ENCODE data around the gene CNN1.
"Not testable (repeated sequence)": the region's sequence is repeated elsewhere in the genome, so short reads cannot be mapped to it uniquely, and the experiment has no call there.

Gene CNN1

GRCh38 chr19:11565649-11565980, 27.0 kb downstream of the CNN1 start:
- H3K4me1 ChIP-seq (ENCODE audit: control insufficient read depth, insufficient read depth, low read length); H3K27ac ChIP-seq (ENCODE audit: low read length); H3K36me3 ChIP-seq (ENCODE audit: control insufficient read depth, insufficient read depth, low read length); H3K4me3 ChIP-seq (ENCODE audit: low read length); DNase-seq (ENCODE audit: low read depth, low spot score); H3K9me3 ChIP-seq (ENCODE audit: control insufficient read depth, insufficient read depth, low read length); H3K27me3 ChIP-seq (ENCODE audit: control insufficient read depth, insufficient read depth, low read length): not testable (repeated sequence)
- WGBS (ENCODE audit: insufficient coverage, insufficient read length) = no CpG with 5 or more reads among the region's 5 CpGs

- H3K27me3 ChIP-seq (ENCODE audit: control insufficient read depth, insufficient read depth, low read length) = no peaks in the 10 kb centered on the region
- H3K4me1 ChIP-seq (ENCODE audit: control insufficient read depth, insufficient read depth, low read length) = no peaks in the 10 kb centered on the region
- peaks cover 2% of the 10 kb centered on the region; the same call in 1 of the 2 replicates for H3K36me3 ChIP-seq (ENCODE audit: control insufficient read depth, insufficient read depth, low read length)
- H3K9me3 ChIP-seq (ENCODE audit: control insufficient read depth, insufficient read depth, low read length) = no peaks in the 10 kb centered on the region
- H3K27ac ChIP-seq (ENCODE audit: low read length) = no peak overlapping the region
- WGBS (ENCODE audit: insufficient coverage, insufficient read length) = no CpG with 5 or more reads among the region's 2 CpGs
- no peak overlapping the region for H3K4me3 ChIP-seq (ENCODE audit: low read length)
- DNase-seq (ENCODE audit: low read depth, low spot score) = no peak
Measured at GRCh38 chr19:11566164-11566563, 27.5 kb downstream of the CNN1 start.

- DNase-seq (ENCODE audit: low read depth, low spot score) = no peak
- Histone ChIP-seq H3K9me3 (ENCODE audit: control insufficient read depth, insufficient read depth, low read length) (no peaks in the 10 kb centered on the region), H3K36me3 (ENCODE audit: control insufficient read depth, insufficient read depth, low read length) (peaks cover 2% of the 10 kb centered on the region; the same call in 1 of the 2 replicates), H3K4me3 (ENCODE audit: low read length) (no peak overlapping the region), H3K27me3 (ENCODE audit: control insufficient read depth, insufficient read depth, low read length) (no peaks in the 10 kb centered on the region), H3K27ac (ENCODE audit: low read length) (no peak overlapping the region), H3K4me1 (ENCODE audit: control insufficient read depth, insufficient read depth, low read length) (no peaks in the 10 kb centered on the region)
- no CpG with 5 or more reads among the region's 5 CpGs for WGBS (ENCODE audit: insufficient coverage, insufficient read length)
Measured at GRCh38 chr19:11570039-11570462, 31.4 kb downstream of the CNN1 start.

- H3K4me3 ChIP-seq (ENCODE audit: low read length); H3K9me3 ChIP-seq (ENCODE audit: control insufficient read depth, insufficient read depth, low read length); H3K27ac ChIP-seq (ENCODE audit: low read length); H3K4me1 ChIP-seq (ENCODE audit: control insufficient read depth, insufficient read depth, low read length); H3K36me3 ChIP-seq (ENCODE audit: control insufficient read depth, insufficient read depth, low read length); H3K27me3 ChIP-seq (ENCODE audit: control insufficient read depth, insufficient read depth, low read length); DNase-seq (ENCODE audit: low read depth, low spot score): not testable (repeated sequence)
- WGBS (ENCODE audit: insufficient coverage, insufficient read length) = no CpG with 5 or more reads among the region's 6 CpGs
Measured at GRCh38 chr19:11573354-11573753, 34.7 kb downstream of the CNN1 start.

- H3K27me3 ChIP-seq (ENCODE audit: control insufficient read depth, insufficient read depth, low read length); DNase-seq (ENCODE audit: low read depth, low spot score); H3K27ac ChIP-seq (ENCODE audit: low read length); H3K36me3 ChIP-seq (ENCODE audit: control insufficient read depth, insufficient read depth, low read length); H3K4me3 ChIP-seq (ENCODE audit: low read length); H3K9me3 ChIP-seq (ENCODE audit: control insufficient read depth, insufficient read depth, low read length); H3K4me1 ChIP-seq (ENCODE audit: control insufficient read depth, insufficient read depth, low read length): not testable (repeated sequence)
- WGBS (ENCODE audit: insufficient coverage, insufficient read length) = no CpG with 5 or more reads among the region's 4 CpGs
Measured at GRCh38 chr19:11573763-11574162, 35.1 kb downstream of the CNN1 start.

GRCh38 chr19:11574689-11575088, 36.0 kb downstream of the CNN1 start:
- H3K27me3 ChIP-seq (ENCODE audit: control insufficient read depth, insufficient read depth, low read length) = no peaks in the 10 kb centered on the region

GRCh38 chr19:11576227-11576626, 37.6 kb downstream of the CNN1 start:
- H3K4me3 ChIP-seq (ENCODE audit: low read length) = no peak overlapping the region
- H3K36me3 ChIP-seq (ENCODE audit: control insufficient read depth, insufficient read depth, low read length) = no peaks in the 10 kb centered on the region; the same call in 1 of the 2 replicates
- H3K9me3 ChIP-seq (ENCODE audit: control insufficient read depth, insufficient read depth, low read length) = no peaks in the 10 kb centered on the region
- no peak overlapping the region for H3K27ac ChIP-seq (ENCODE audit: low read length)
- no CpG with 5 or more reads among the region's 15 CpGs for WGBS (ENCODE audit: insufficient coverage, insufficient read length)
- no peaks in the 10 kb centered on the region for H3K27me3 ChIP-seq (ENCODE audit: control insufficient read depth, insufficient read depth, low read length)
- peaks cover 2% of the 10 kb centered on the region; the same call in 1 of the 2 replicates for H3K4me1 ChIP-seq (ENCODE audit: control insufficient read depth, insufficient read depth, low read length)
- no peak for DNase-seq (ENCODE audit: low read depth, low spot score)

More at GRCh38 chr19:11574689-11575088, 36.0 kb downstream of the CNN1 start:
- no peak for DNase-seq (ENCODE audit: low read depth, low spot score)
- WGBS (ENCODE audit: insufficient coverage, insufficient read length) = no CpG with 5 or more reads among the region's 9 CpGs
- Histone ChIP-seq H3K36me3 (ENCODE audit: control insufficient read depth, insufficient read depth, low read length) (no peaks in the 10 kb centered on the region; the same call in 1 of the 2 replicates), H3K27ac (ENCODE audit: low read length) (no peak overlapping the region), H3K4me1 (ENCODE audit: control insufficient read depth, insufficient read depth, low read length) (peaks cover 2% of the 10 kb centered on the region; the same call in 1 of the 2 replicates), H3K4me3 (ENCODE audit: low read length) (no peak overlapping the region), H3K9me3 (ENCODE audit: control insufficient read depth, insufficient read depth, low read length) (no peaks in the 10 kb centered on the region)

- Histone ChIP-seq H3K4me3 (ENCODE audit: low read length) (peak within 1 kb of the TSS; percentile 48; the same call in 1 of the 2 replicates), H3K27me3 (ENCODE audit: control insufficient read depth, insufficient read depth, low read length) (no peaks in the 10 kb centered on the region), H3K27ac (ENCODE audit: low read length) (no peak within 1 kb of the TSS), H3K36me3 (ENCODE audit: control insufficient read depth, insufficient read depth, low read length) (no peaks in the 10 kb centered on the region; the same call in 1 of the 2 replicates), H3K9me3 (ENCODE audit: control insufficient read depth, insufficient read depth, low read length) (no peaks in the 10 kb centered on the region), H3K4me1 (ENCODE audit: control insufficient read depth, insufficient read depth, low read length) (peaks cover 2% of the 10 kb centered on the region; the same call in 1 of the 2 replicates)
- DNase-seq (ENCODE audit: low read depth, low spot score) = no peak
- WGBS (ENCODE audit: insufficient coverage, insufficient read length) = no CpG with 5 or more reads among the region's 18 CpGs
Measured at GRCh38 chr19:11577451-11578257, 39.0 kb downstream of the CNN1 start, which contains the start of gene ACP5. ACP5 (minus strand) TSS chr19:11577645; CDS start chr19:11577317, 328 bp downstream.

- WGBS (ENCODE audit: insufficient coverage, insufficient read length) = no CpG with 5 or more reads among the region's 62 CpGs
- Histone ChIP-seq H3K4me1 (ENCODE audit: control insufficient read depth, insufficient read depth, low read length) (peaks cover 2% of the 10 kb centered on the region; the same call in 1 of the 2 replicates), H3K36me3 (ENCODE audit: control insufficient read depth, insufficient read depth, low read length) (no peaks in the 10 kb centered on the region; the same call in 1 of the 2 replicates), H3K4me3 (ENCODE audit: low read length) (peak overlapping the region; percentile 48), H3K27ac (ENCODE audit: low read length) (no peak overlapping the region), H3K27me3 (ENCODE audit: control insufficient read depth, insufficient read depth, low read length) (no peaks in the 10 kb centered on the region), H3K9me3 (ENCODE audit: control insufficient read depth, insufficient read depth, low read length) (no peaks in the 10 kb centered on the region)
- no peak for DNase-seq (ENCODE audit: low read depth, low spot score)
Measured at GRCh38 chr19:11578258-11579142, 39.8 kb downstream of the CNN1 start.

GRCh38 chr19:11580116-11580515, 41.5 kb downstream of the CNN1 start:
- Histone ChIP-seq H3K27me3 (ENCODE audit: control insufficient read depth, insufficient read depth, low read length) (no peaks in the 10 kb centered on the region), H3K9me3 (ENCODE audit: control insufficient read depth, insufficient read depth, low read length) (no peaks in the 10 kb centered on the region), H3K4me3 (ENCODE audit: low read length) (no peak overlapping the region), H3K27ac (ENCODE audit: low read length) (no peak overlapping the region), H3K36me3 (ENCODE audit: control insufficient read depth, insufficient read depth, low read length) (no peaks in the 10 kb centered on the region; the same call in 1 of the 2 replicates), H3K4me1 (ENCODE audit: control insufficient read depth, insufficient read depth, low read length) (peaks cover 2% of the 10 kb centered on the region; the same call in 1 of the 2 replicates)
- WGBS (ENCODE audit: insufficient coverage, insufficient read length) = no CpG with 5 or more reads among the region's 4 CpGs
- no peak for DNase-seq (ENCODE audit: low read depth, low spot score)
